Skeletal muscle satellite cell (primary cell): ENCODE data around the gene ASB15. TPM values are rescaled to one million over a fixed set of nuclear protein-coding genes. Genes with fewer than 3 reads are reported as not detected.
A peak's percentile ranks its signal among the peaks of the same experiment; 100 is the strongest.
"Not testable (repeated sequence)": the region's sequence is repeated elsewhere in the genome, so short reads cannot be mapped to it uniquely, and the experiment has no call there.

Source experiments
- H3K27me3 ChIP-seq: 2 replicates; pipeline ENCODE4 v1.7.0; 2013; ENCODE audit warnings: low read length; ENCODE audit not compliant: control insufficient read depth, insufficient read depth
- H3K36me3 ChIP-seq: 2 replicates; pipeline ENCODE4 v1.7.0; 2013; ENCODE audit warnings: mild to moderate bottlenecking, control low read depth, low read length; ENCODE audit not compliant: insufficient read depth
- H3K4me1 ChIP-seq: 2 replicates; pipeline ENCODE4 v1.7.0; 2013; ENCODE audit warnings: low read length; ENCODE audit not compliant: control insufficient read depth, insufficient read depth
- H3K4me2 ChIP-seq: 2 replicates; pipeline ENCODE4 v1.7.0; 2013; ENCODE audit warnings: mild to moderate bottlenecking, low read length
- H3K4me3 ChIP-seq: 2 replicates; pipeline ENCODE4 v1.7.0; 2013; ENCODE audit warnings: low read length
- H3K9ac ChIP-seq: 2 replicates; pipeline ENCODE4 v1.7.0; 2013; ENCODE audit warnings: mild to moderate bottlenecking, low read depth, low read length, moderate library complexity
- H3K9me3 ChIP-seq: replicated peaks from 2 replicates; pipeline ENCODE4 v1.7.0; 2013; ENCODE audit warnings: mild to moderate bottlenecking, control low read depth, low read length
- total RNA-seq: library from RNA; depleted of rRNA; stranded (reverse); fragments of >200 nt; gene quantifications from 2 replicates; pipeline ENCODE4 v1.2.3, GENCODE V29; 2012; rRNA removed

ASB15 gene
- under 0.01 TPM in 1 of 2 replicates, not detected in the other for total RNA-seq

DNA sequence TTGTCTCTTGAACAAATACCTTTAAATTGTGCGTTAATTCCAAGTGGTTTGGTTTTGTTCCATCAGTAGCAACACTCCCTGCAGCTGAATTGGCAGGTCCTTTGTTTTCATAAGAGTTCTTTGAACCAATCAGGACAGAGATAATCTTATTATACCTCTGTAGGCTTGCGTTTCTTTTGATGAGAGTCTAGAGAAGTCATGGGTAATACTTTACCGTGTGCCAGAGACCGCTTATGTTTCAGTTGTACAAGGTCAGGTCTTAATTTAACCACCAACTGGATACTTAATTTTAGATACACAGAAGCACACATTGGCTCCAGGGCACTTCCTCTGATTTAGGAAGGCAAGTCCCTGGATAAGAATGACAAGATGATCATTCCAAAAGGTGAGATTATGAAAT lies at the start of gene ASB15:
Gene ASB15 (plus strand): TSS at position 292 of the 400 bp plus-strand sequence. CDS start 12,682 bp downstream, outside the sequence.
- no peaks in the 10 kb centered on the region for H3K9me3 ChIP-seq
- H3K4me2 ChIP-seq: no peak within 1 kb of the TSS

DNA sequence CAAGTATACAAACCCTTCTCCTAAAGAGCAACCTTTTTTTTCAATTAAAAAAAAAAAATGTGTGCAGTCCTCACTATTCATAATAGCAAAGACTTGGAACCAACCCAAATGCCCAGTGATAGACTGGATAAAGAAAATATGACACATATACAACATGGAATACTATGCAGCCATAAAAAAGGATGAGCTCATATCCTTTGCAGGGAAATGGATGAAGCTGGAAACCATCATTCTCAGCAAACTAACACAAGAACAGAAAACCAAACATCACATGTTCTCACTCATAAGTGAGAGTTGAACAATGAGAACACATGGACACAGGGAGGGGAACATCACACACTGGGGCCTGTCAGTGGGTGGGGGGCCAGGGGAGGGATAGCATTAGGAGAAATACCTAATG lies 49.5 kb upstream of the ASB15 start:
- not testable (repeated sequence) for H3K4me3 ChIP-seq, H3K9me3 ChIP-seq, H3K9ac ChIP-seq, H3K36me3 ChIP-seq, H3K4me1 ChIP-seq, H3K4me2 ChIP-seq, H3K27me3 ChIP-seq

More for the DNA sequence above, at the start of gene ASB15:
- no peak within 1 kb of the TSS for H3K9ac ChIP-seq
- no peak within 1 kb of the TSS for H3K4me3 ChIP-seq
- H3K36me3 ChIP-seq: no peaks in the 10 kb centered on the region
- H3K4me1 ChIP-seq: peaks cover 5% of the 10 kb centered on the region
- H3K27me3 ChIP-seq: no peaks in the 10 kb centered on the region

GRCh38 chr7:123552641-123553040 lies 49.0 kb upstream of the ASB15 start:
- Histone ChIP-seq H3K36me3 (peaks cover 7% of the 10 kb centered on the region), H3K4me1 (peaks cover 7% of the 10 kb centered on the region), H3K4me2 (no peak overlapping the region)

DNA sequence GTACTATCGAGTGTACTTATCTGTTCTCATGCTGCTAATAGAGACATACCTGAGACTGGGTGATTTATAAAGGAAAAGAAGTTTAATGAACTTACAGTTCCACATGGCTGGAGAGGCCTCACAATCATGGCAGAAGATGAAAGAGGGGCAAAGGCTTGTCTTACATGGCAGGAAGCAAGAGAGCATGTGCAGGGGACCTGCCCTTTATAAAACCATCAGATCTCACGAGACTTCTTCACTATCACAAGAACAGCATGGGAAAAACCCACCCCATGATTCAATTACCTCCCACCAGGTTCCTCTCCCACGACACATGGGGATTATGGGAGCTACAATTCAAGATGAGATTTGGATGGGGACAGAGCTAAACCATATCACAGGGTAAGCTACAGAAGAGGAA lies 48.5 kb upstream of the ASB15 start:
- no peak overlapping the region for H3K4me3 ChIP-seq
- H3K27me3 ChIP-seq: no peaks in the 10 kb centered on the region
- no peak overlapping the region for H3K4me2 ChIP-seq
- no peaks in the 10 kb centered on the region for H3K9me3 ChIP-seq
- H3K36me3 ChIP-seq: peaks cover 7% of the 10 kb centered on the region
- H3K4me1 ChIP-seq: peaks cover 8% of the 10 kb centered on the region
- no peak overlapping the region for H3K9ac ChIP-seq

More at GRCh38 chr7:123552641-123553040, 49.0 kb upstream of the ASB15 start:
- no peaks in the 10 kb centered on the region for H3K9me3 ChIP-seq
- no peak overlapping the region for H3K9ac ChIP-seq
- H3K4me3 ChIP-seq: no peak overlapping the region
- no peaks in the 10 kb centered on the region for H3K27me3 ChIP-seq

DNA sequence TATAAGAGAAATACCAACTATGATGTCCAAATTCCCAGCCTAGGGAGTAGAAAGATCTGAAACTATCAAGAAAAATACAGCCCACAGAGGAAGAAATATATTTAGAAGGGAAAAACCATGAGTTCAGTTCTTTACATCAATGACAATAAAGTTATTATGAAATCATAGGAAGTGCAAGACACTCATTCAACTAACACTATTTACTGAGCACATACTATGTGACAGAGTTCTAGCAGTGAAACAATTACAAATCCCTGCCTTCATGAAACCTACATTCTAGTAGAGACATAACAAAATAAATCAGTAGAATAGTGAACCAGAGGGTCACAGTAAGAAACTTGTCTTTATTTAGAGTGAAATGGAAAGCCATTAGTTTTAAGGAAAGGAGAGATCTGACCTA lies 46.1 kb upstream of the ASB15 start:
- H3K4me1 ChIP-seq: peaks cover 13% of the 10 kb centered on the region
- H3K4me3 ChIP-seq: no peak overlapping the region

DNA sequence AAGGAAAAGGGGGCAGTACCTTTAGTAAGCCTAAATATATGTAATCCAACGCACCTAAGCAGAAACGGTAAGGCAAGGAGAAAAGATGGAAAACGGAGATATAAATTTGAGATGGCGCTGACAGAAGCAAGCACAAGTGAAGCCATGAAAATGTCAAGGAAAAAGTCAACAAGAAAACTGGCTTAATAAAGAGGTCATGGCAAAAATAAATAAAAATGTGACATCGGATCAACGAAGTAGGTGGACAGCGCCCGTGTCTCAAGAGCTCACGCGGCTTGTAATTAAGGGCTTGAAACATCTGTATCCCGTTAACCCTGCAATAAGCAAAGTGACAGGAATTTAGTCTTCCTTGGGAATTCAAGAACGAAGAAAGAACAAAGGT lies 44.6 kb upstream of the ASB15 start:
- H3K4me1 ChIP-seq: peaks cover 13% of the 10 kb centered on the region
- H3K36me3 ChIP-seq: no peaks in the 10 kb centered on the region
- H3K9me3 ChIP-seq: no peaks in the 10 kb centered on the region
- peak overlapping the region; percentile 93 for H3K9ac ChIP-seq
- peak overlapping the region; percentile 76 for H3K4me2 ChIP-seq
- H3K4me3 ChIP-seq: peak overlapping the region; percentile 86
- H3K27me3 ChIP-seq: no peaks in the 10 kb centered on the region

More for the DNA sequence above, 46.1 kb upstream of the ASB15 start:
- no peaks in the 10 kb centered on the region for H3K9me3 ChIP-seq
- no peaks in the 10 kb centered on the region for H3K27me3 ChIP-seq
- no peak overlapping the region for H3K9ac ChIP-seq
- H3K4me2 ChIP-seq: no peak overlapping the region
- H3K36me3 ChIP-seq: no peaks in the 10 kb centered on the region

- no peaks in the 10 kb centered on the region for H3K27me3 ChIP-seq
- H3K36me3 ChIP-seq: no peaks in the 10 kb centered on the region
- peak within 1 kb of the TSS; percentile 86 for H3K4me2 ChIP-seq
- no peaks in the 10 kb centered on the region for H3K9me3 ChIP-seq
- H3K9ac ChIP-seq: peak within 1 kb of the TSS; percentile 93
- H3K4me3 ChIP-seq: peak within 1 kb of the TSS; percentile 86
- peaks cover 13% of the 10 kb centered on the region for H3K4me1 ChIP-seq
Measured at GRCh38 chr7:123557398-123558288, 44.0 kb upstream of the ASB15 start, which contains the start of gene NDUFA5. TSS of gene NDUFA5 (minus strand) at chr7:123557818. CDS start at chr7:123557795, 23 bp downstream.

DNA sequence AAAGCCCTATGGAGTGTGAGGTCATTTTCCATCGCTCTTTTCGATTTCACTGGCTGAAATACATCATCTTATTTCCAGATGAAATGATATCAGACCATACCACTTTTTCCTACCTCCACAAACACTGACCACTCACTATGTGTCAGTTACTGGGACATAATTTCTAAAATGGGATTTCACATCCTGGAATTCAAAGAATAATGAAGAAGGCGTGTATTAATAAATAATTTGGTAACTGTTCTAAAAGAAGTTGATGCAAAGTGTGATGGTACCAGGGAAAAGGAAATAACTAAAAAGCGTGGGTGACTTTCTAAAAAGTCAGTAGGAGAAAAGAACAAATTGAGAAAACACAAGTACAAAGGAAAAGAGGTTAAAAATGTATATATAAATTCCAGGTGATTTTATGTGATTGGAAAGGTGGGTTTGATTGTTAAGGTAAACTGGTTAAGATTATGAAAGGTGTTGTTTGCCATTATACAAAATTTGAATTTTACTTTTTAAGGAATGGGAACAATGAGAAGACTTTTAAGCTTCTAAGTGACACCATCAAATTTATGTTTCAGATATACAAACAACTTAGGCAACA lies 43.2 kb upstream of the ASB15 start:
- Histone ChIP-seq H3K4me2 (peak overlapping the region; percentile 86), H3K36me3 (no peaks in the 10 kb centered on the region), H3K27me3 (no peaks in the 10 kb centered on the region), H3K9ac (peak overlapping the region; percentile 93), H3K4me1 (peaks cover 13% of the 10 kb centered on the region), H3K9me3 (no peaks in the 10 kb centered on the region), H3K4me3 (peak overlapping the region; percentile 86)

GRCh38 chr7:123562121-123562520 lies 39.5 kb upstream of the ASB15 start:
- no peaks in the 10 kb centered on the region for H3K36me3 ChIP-seq
- no peak overlapping the region for H3K4me3 ChIP-seq
- no peaks in the 10 kb centered on the region for H3K27me3 ChIP-seq
- no peak overlapping the region for H3K4me2 ChIP-seq
- no peak overlapping the region for H3K9ac ChIP-seq
- H3K4me1 ChIP-seq: peaks cover 6% of the 10 kb centered on the region
- H3K9me3 ChIP-seq: no peaks in the 10 kb centered on the region

- H3K4me2 ChIP-seq: no peak overlapping the region
- no peak overlapping the region for H3K4me3 ChIP-seq
- no peak overlapping the region for H3K9ac ChIP-seq
- H3K27me3 ChIP-seq: no peaks in the 10 kb centered on the region
- no peaks in the 10 kb centered on the region for H3K9me3 ChIP-seq
- H3K36me3 ChIP-seq: no peaks in the 10 kb centered on the region
- no peaks in the 10 kb centered on the region for H3K4me1 ChIP-seq
Measured at GRCh38 chr7:123569352-123570010, 32.1 kb upstream of the ASB15 start.

- no peaks in the 10 kb centered on the region for H3K9me3 ChIP-seq
- no peak overlapping the region for H3K4me3 ChIP-seq
- no peak overlapping the region for H3K9ac ChIP-seq
- H3K4me1 ChIP-seq: no peaks in the 10 kb centered on the region
- no peaks in the 10 kb centered on the region for H3K36me3 ChIP-seq
- no peak overlapping the region for H3K4me2 ChIP-seq
- H3K27me3 ChIP-seq: no peaks in the 10 kb centered on the region
Measured at GRCh38 chr7:123570390-123571182, 31.0 kb upstream of the ASB15 start.
